GM18511 (cell line): ENCODE results near the gene CLDND1.
"Not testable (repeated sequence)": the region's sequence is repeated elsewhere in the genome, so short reads cannot be mapped to it uniquely, and the experiment has no call there.

Experiments used
- ATAC-seq: cut with Tn5 transposase; IDR thresholded peaks from one replicate; pipeline ENCODE4 v1.9.1; 2021; ENCODE audit warnings: mild to moderate bottlenecking, moderate library complexity; ENCODE audit not compliant: unreplicated experiment

CLDND1 gene

DNA sequence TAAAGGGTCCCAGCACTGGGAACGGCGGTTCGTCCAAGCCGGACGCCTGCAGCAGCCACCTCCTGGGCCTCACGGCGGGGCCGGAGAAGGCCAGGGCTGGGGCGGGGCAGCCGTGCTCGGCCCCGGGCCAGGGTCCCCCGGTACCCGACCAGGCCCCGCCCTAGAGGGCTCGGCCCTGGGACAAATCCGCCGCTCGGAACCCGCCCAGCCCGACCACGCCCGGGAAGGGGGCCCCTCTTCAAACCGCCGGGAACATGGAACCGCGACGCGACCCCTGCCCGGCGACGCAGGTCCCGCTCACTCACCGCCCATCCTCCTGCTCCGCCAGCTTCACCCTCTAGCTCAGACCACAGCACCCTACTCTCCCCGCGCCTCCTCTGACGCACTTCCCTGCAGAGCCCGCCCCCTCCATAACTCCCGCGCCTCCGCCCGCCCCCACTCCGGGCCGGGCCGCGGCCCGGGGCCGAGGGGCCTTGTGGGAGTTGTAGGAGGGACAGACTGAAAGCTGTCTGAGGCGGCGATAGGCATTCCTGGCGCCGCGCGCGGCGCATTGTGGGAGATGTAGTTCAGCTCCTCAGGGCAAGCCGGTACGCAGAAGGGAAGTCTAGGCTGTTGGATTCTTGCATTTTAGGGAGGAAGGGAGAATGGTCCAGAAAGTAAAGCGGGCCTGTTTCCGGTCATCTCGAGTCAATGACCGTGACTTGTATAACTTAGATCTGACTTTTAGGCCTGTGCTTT, at the start of gene CLDND1:
TSS of gene CLDND1 (minus strand) at position 359 of the 738 bp plus-strand sequence. CDS start 1,478 bp downstream, outside the sequence.
- peak; percentile 85 for ATAC-seq

DNA sequence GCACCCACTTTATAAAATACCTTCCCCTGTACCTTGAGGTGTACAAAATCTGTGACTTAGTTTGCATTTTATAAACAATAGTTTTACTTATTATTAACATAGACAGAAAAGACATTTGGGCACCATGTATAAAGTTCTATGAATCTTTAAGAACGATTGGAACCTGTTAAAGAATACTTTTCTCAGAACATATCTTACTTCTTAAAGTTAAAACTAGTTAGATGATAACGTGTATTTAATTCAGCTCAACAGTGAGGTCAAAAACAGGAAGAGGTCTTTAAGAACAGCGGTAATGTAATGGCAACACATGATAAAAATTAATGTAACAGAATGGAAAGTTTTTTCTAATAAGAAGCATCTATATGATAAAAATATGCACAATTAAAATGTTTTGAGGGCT, 45.7 kb upstream of the CLDND1 start:
- ATAC-seq: no peak

- peak; percentile 29 for ATAC-seq
Observed at GRCh38 chr3:98567666-98568270, 45.1 kb upstream of the CLDND1 start.

DNA sequence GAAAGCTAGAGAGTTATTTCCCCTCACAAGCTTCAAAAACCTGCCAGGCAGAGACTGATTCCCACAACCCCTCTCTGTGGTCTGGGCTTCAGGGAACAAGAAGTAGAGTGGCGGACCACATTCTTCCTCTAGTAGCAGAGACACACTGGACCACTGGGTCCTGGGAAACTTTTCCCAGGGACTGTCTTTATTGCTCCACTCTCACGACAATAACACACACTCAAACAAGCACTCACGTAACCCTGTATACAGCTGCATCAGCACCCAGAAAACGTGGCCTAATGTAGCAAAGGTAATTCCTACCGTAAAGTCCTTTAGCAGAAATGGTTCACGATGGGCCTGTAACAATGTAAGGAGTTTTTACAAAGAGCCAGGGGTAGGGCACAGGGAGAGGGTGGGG, 43.1 kb upstream of the CLDND1 start:
- no peak for ATAC-seq

GRCh38 chr3:98565237-98565643, 42.5 kb upstream of the CLDND1 start:
- ATAC-seq: no peak

GRCh38 chr3:98564282-98565005, 41.7 kb upstream of the CLDND1 start:
- peak; percentile 13 for ATAC-seq

DNA sequence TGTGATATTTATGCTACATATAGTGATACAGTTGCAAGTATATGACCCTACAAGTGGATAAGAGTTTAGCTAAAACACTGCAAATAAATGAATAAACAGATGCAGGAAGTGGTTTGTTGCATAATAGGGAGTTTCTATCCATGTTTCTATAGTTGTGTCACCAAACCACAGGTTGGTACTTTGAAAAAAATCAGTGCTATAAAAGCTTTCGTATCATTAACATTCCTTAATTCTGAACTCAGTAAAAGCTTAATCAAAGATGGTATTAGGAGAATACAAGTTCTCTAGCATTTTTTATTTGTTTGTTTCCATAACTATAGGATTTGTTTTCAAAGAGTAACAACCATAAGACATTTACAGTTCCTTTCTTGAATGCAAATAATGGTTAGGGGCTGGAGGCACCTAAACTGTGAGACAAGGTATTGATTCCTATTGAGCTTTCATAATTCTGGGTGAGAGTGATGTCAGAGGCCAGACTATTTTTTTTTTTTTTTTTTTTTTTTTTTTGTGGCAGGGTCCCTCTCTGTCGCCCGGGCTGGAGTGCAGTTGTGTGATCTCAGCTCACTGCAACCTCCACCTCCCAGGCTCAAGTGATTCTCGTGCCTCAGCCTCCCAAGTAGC, 41.1 kb upstream of the CLDND1 start:
- ATAC-seq: peak; percentile 58

DNA sequence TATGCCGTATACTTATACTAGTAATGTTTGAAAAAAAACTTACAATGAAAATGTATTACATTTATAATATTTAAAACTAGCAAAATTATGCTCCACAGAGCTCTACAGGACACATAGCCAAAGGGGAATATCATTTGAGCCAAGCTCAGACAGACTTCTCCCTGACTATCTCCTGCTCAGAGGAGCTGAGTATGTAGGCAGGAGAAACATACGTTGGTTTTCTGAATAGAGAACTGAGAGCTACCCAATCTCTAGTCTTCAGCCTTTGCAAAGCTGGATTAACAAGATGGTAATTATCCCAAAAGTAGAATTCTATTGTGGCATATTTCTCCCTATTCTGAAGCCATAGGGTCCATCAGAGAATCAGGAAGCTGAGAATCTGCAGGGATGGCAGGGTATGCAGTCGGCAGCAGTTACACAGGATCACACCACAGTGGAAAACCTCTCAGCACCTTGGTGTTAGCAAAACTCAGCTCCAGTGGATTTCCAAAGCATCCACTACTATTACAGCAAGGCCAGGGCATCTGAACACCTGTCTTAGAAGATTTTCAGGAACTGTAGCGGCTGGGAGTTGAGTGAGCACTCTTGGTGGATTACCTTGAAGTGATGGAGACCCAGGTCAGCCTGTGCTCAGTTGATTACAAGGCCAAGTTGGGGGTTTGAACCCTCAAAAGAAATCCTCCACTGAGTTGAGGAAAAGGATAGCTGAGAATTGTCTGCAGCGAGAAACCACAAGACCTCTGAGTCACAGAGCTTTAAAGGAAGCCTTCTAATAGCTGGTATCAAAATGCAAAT, 39.2 kb upstream of the CLDND1 start:
- peak; percentile 21 for ATAC-seq

GRCh38 chr3:98560911-98561310, 38.2 kb upstream of the CLDND1 start:
- ATAC-seq: no peak

DNA sequence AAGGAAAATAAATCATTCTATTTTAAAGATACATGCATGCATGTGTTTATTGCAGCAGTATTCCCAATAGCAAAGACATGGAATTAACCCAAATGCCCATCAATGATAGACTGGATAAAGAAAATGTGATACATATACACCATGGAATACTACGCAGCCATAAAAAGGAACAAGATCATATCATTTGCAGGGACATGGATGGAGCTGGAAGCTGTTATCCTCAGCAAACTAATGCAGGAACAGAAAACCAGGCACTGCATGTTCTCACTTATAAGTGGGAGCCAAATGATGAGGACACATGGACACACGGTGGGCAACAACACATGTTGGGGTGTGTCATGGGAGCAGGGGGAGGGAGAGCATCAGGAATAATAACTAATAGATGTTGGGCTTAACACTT, 37.1 kb upstream of the CLDND1 start:
- not testable (repeated sequence) for ATAC-seq

DNA sequence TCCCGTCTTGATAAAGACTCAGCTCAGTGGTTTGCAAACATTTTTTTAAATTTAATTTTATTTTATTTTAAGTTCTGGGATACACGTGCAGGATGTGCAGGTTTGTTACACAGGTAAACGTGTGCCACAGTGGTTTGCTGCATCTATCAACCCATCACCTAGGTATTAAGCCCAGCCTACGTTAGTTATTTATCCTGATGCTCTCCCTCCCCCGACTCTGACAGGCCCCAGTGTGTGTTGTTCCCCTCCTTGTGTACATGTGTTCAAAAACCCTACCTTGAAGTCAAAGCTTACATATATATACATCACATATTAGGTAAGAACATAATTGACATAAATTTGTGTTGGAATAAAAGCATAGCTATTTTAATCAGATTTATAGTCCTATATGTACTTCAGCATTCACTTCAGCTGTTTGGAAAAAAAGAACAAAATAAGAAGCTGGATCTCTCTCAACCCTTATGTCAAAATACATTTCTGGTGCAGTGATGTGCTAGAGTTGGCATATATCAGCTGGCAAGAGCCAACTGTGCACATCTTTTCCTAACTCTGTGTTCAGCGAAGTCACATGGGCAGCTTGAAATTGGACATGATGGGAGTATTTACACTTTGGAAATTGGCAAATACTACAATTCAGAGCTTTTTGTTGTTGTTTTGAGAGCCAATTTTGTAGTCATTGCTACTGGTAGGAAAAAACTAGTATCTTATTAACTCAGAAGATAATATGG, 35.6 kb upstream of the CLDND1 start:
- ATAC-seq: no peak

DNA sequence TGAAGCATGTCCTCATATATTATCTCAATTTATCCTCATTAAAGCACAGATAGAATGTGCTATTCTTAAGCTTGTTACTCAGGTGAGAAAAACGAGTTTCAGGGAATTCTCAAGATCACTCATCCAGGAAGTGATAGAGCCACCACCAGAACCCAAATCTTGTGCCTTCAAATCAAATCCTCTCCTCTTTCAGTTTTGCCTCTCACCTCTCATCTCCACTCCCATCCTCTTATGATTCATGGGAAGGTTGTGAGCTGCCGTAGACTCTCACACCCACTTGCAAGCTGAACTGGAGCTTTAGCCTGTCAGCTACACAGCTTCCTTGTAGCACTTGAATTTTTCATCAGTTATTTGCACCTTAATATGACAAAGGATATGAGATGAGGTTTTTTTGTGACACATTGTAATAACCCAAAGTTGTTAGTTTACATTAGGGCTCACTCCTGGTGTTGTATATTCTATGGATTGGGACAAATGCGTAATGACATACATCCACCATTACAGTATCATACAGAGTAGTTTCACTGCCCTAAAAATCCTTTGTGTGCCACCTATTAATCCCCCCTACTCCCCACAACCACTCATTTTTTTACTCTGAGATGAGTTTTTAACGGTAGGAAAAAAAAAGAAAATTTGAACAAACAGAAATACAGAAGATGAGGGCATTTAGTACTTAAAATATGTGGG, 34.8 kb upstream of the CLDND1 start:
- peak; percentile 22 for ATAC-seq

- peak; percentile 80 for ATAC-seq
Observed at GRCh38 chr3:98556164-98557130, 33.7 kb upstream of the CLDND1 start.

- ATAC-seq: no peak
Observed at GRCh38 chr3:98555025-98555379, 32.3 kb upstream of the CLDND1 start.

- no peak for ATAC-seq
Observed at GRCh38 chr3:98554580-98554979, 31.9 kb upstream of the CLDND1 start.

- ATAC-seq: no peak
Observed at GRCh38 chr3:98553753-98554152, 31.1 kb upstream of the CLDND1 start.

DNA sequence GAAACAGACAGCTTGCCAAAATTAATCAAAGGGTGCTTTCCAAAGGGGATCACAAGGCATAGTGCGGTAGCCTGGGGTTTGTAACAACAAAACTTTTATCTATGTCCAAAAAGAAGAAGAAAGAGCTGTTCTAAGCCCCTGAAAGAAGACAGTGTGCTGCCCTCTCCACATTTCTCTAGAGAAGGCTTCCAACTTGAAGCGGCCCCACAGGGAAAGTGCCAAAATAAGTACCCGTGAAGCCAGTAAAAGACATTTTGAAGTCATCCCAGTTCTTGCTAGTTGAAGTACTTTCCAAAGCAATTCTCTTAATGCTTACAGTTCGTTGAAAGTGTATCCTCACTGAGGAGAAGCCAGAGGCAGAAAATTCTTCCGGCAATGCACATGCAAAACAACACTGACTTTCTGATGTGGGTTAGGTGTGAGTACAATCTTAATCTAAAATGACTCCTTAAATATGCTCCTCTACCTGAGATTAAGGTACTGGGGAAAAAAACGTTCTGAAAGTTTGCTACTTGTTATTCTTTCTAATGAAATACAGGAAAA, 30.4 kb upstream of the CLDND1 start:
- no peak for ATAC-seq
